Progenitor cell of endocrine pancreas (in vitro differentiated cells): ENCODE measurements around the gene AGTRAP. TPM values are rescaled to one million over a fixed set of nuclear protein-coding genes. Genes with fewer than 3 reads are reported as not detected.

ENCODE experiments used
- DNase-seq: peaks from one replicate; pipeline ENCODE4 v3.0.0; 2021; ENCODE audit warnings: low spot score; ENCODE audit not compliant: unreplicated experiment
- H3K27ac Mint-ChIP-seq: 2 replicates; pipeline ENCODE4 v1.8.0; 2021; ENCODE audit warnings: mild to moderate bottlenecking, moderate library complexity, mixed read lengths
- H3K27me3 Mint-ChIP-seq: 2 replicates; pipeline ENCODE4 v1.8.0; 2021; ENCODE audit warnings: mixed read lengths
- H3K36me3 Mint-ChIP-seq: 2 replicates; pipeline ENCODE4 v1.8.0; 2022; ENCODE audit warnings: mixed read lengths; ENCODE audit not compliant: insufficient read depth
- H3K4me1 Mint-ChIP-seq: 2 replicates; pipeline ENCODE4 v1.8.0; 2021; ENCODE audit warnings: low read depth, mixed read lengths
- H3K4me3 Mint-ChIP-seq: 2 replicates; pipeline ENCODE4 v1.8.0; 2021; ENCODE audit warnings: low read depth, mild to moderate bottlenecking, moderate library complexity, mixed read lengths
- H3K9me3 Mint-ChIP-seq: 2 replicates; pipeline ENCODE4 v1.8.0; 2021; ENCODE audit warnings: low read depth, mixed read lengths
- total RNA-seq: library from RNA; stranded (reverse); gene quantifications from 2 replicates; pipeline ENCODE4 v1.2.1, GENCODE V29; 2021
- TF ChIP-seq, protein P1 (sequence below): fragments of 200-600 bp; sonication (generic); IDR thresholded peaks from one replicate; pipeline ENCODE4 v1.5.0; 2021; ENCODE audit warnings: antibody characterized with exemption, mild to moderate bottlenecking; ENCODE audit not compliant: unreplicated experiment

AGTRAP gene
- total RNA-seq, 1 donor from 2014 or later, result 34.2 TPM

DNA sequence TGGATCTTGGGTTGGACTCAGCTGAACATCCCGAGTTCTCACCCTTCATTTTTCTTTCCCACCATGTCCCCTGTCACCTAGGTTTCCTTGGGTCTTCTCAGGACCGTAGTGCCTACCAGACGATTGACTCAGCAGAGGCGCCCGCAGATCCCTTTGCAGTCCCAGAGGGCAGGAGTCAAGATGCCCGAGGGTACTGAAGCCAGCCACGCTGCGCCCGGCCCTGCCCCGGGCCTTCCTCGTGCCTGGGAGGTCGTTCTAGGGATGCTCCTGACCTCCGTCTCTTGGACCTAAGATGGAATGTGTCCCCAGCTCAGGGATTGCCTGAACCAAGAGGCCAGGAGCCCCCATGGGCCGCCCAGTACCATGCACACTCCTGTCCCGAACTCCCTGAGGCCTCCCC lies 14.1 kb downstream of the AGTRAP start:
- Mint-ChIP-seq H3K36me3 (peaks cover 9% of the 10 kb centered on the region), H3K4me3 (no peak overlapping the region), H3K9me3 (no peaks in the 10 kb centered on the region), H3K4me1 (peaks cover 14% of the 10 kb centered on the region), H3K27ac (no peak overlapping the region), H3K27me3 (no peaks in the 10 kb centered on the region)
- TF ChIP-seq, protein P1, sequence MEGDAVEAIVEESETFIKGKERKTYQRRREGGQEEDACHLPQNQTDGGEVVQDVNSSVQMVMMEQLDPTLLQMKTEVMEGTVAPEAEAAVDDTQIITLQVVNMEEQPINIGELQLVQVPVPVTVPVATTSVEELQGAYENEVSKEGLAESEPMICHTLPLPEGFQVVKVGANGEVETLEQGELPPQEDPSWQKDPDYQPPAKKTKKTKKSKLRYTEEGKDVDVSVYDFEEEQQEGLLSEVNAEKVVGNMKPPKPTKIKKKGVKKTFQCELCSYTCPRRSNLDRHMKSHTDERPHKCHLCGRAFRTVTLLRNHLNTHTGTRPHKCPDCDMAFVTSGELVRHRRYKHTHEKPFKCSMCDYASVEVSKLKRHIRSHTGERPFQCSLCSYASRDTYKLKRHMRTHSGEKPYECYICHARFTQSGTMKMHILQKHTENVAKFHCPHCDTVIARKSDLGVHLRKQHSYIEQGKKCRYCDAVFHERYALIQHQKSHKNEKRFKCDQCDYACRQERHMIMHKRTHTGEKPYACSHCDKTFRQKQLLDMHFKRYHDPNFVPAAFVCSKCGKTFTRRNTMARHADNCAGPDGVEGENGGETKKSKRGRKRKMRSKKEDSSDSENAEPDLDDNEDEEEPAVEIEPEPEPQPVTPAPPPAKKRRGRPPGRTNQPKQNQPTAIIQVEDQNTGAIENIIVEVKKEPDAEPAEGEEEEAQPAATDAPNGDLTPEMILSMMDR, result no peak
- DNase-seq, result no peak

DNA sequence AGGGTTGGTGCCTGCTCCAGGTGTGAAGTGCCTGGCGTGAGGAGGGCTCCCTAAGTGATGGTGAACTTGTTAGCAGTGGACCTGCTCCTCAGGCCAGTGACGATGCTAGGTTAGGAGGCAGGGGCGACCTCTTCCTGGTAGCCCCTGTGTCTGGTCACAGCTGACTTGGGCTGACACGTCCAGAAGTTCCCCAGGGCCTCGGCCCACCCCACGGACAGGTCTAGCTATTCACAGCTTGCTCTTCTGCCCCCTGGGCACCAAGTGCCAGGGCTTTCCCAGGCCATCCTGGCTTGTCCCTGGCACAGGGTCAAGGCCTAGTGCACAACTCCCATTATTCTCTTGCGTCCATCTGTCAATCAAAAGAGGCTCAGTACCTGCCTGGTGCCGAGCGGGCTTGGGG lies 15.2 kb downstream of the AGTRAP start:
- Mint-ChIP-seq H3K4me3 (no peak overlapping the region), H3K36me3 (peaks cover 9% of the 10 kb centered on the region), H3K27me3 (peaks cover 2% of the 10 kb centered on the region), H3K27ac (no peak overlapping the region), H3K4me1 (peaks cover 14% of the 10 kb centered on the region), H3K9me3 (no peaks in the 10 kb centered on the region)
- TF ChIP-seq, protein P1, result no peak
- no peak for DNase-seq

DNA sequence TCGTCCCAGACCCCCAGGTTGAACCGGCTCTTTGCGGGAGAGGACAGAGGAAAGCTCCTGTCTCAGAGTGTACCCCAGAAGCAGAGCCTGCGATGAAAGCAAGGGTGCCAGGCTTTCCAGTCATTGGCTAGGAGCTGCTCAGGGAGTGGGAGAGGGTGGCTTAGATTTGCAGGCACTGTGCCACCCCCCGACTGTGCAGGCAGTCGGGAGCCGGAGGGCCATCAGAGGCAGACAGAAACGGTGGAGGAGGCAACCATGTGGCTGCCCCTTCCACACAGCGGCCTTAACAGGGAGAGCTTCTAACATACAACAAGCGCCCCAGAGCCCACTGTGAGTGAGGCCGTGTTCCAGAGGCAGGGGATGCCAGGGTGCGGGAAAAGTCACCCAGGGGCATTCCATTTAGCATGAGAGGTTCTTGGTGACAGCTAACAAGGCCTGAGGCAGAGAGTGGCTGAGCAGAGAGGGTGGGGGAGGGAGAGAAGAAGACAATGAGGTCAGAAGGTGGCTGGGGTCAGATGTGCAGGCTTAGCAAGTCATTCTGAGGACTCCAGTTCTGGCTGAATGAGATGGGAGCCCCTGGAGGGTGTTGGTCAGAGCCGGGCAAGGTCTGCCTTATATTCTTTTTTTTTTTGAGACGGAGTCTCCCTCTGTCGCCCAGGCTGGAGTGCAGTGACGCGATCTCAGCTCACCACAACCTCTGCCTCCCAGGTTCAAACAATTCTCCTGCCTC lies 16.6 kb downstream of the AGTRAP start:
- no peak for DNase-seq

DNA sequence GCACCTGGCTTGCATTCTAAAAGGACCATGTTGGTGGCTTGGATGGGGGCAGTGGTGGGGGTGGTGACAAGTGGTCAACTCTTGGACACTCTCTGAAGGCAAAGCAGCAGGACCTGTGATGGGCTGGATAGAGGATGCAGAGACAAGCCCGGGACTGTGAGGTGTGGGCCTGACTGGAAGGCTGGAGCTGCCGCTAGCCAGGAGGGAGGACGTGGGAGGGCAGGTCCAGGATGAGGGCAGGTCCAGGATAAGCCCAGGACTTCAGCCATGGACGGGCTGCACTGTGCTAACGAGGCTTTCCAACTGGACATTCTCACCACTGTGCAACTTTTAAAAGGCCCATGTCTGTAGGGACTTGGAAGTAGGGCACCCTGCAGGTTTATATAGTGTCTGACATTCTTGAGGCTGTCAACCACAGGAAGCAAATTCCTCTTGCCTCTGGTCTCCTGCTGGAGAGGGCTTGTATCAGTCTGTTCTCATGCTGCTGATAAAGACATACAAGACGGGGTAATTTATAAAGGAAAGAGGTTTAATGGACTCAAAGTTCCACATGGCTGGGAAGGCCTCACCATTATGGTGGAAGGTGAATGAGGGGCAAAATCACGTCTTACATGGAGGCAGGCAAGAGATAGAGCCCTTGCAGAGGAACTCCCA lies 17.7 kb downstream of the AGTRAP start:
- Mint-ChIP-seq H3K36me3 (peaks cover 4% of the 10 kb centered on the region), H3K27me3 (peaks cover 8% of the 10 kb centered on the region), H3K9me3 (peaks cover 4% of the 10 kb centered on the region), H3K4me1 (peaks cover 9% of the 10 kb centered on the region), H3K4me3 (no peak overlapping the region), H3K27ac (peak overlapping the region; percentile 77)
- no peak for DNase-seq
- TF ChIP-seq, protein P1, result no peak

More for the DNA sequence above, 16.6 kb downstream of the AGTRAP start:
- Mint-ChIP-seq H3K27me3 (peaks cover 8% of the 10 kb centered on the region), H3K4me1 (peaks cover 9% of the 10 kb centered on the region), H3K4me3 (no peak overlapping the region), H3K36me3 (peaks cover 4% of the 10 kb centered on the region), H3K9me3 (peaks cover 4% of the 10 kb centered on the region), H3K27ac (no peak overlapping the region)
- TF ChIP-seq, protein P1, result no peak

DNA sequence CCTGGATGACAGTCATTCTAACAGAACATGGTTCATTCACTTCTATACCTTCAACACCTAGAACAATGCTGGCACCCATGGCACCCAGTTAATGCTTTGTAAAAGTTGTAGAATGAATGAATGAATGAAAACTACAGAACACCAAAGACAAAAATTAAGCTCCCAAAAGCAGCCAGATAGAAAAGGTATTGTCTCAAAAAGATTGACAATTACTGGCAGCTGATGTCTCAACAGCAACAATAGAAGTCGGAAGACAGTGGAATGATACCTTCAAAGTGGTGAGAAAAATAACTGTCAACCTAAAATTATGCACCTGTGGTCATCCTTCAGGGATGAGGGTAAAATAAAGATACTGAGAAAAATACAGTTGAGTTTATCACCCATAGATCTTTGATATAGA lies 21.1 kb downstream of the AGTRAP start:
- Mint-ChIP-seq H3K9me3 (peaks cover 4% of the 10 kb centered on the region), H3K4me1 (peaks cover 7% of the 10 kb centered on the region), H3K27ac (no peak overlapping the region), H3K27me3 (peaks cover 27% of the 10 kb centered on the region), H3K4me3 (no peak overlapping the region), H3K36me3 (no peaks in the 10 kb centered on the region)
- TF ChIP-seq, protein P1, result no peak
- DNase-seq, result no peak
